ENCODE measurements around the gene EEFSEC. TPM values are rescaled to one million over a fixed set of nuclear protein-coding genes. Genes with fewer than 3 reads are reported as not detected.

The EEFSEC gene
- 7.8 to 9.8 TPM (median 9.5 TPM) in 5 replicates for total RNA-seq (2022; extraction: Qiagen RNA extraction; ENCODE audit: low read depth)

GRCh38 chr3:128153156-128154041 lies at the start of gene EEFSEC:
Gene EEFSEC, plus strand, starts transcription at chr3:128153481. Its CDS starts 27 bp downstream, at chr3:128153508.

GRCh38 chr3:128123538-128124368 lies 29.5 kb upstream of the EEFSEC start, which contains the start of gene RUVBL1:
Gene RUVBL1, minus strand, starts transcription at chr3:128123812. Its CDS starts 88 bp downstream, at chr3:128123724.

Other genes with a start within 250 kb of the EEFSEC start
- not detected in 5 replicates for gene KBTBD12, start 238.2 kb upstream of the EEFSEC start, total RNA-seq (2022; extraction: Qiagen RNA extraction; ENCODE audit: low read depth)
- 120 to 134 TPM (median 131 TPM) in 5 replicates for gene SEC61A1, start 101.0 kb upstream of the EEFSEC start, total RNA-seq (2022; extraction: Qiagen RNA extraction; ENCODE audit: low read depth)
- 97.5 to 104 TPM (median 101 TPM) in 5 replicates for gene RUVBL1, start 29.7 kb upstream of the EEFSEC start, total RNA-seq (2022; extraction: Qiagen RNA extraction; ENCODE audit: low read depth)